Activated naive CD8-positive, alpha-beta T cell treated with anti-CD3 and anti-CD28 coated beads, Interleukin-2, amount 50 U/mL, for 24 hours (primary cell): ENCODE results near the gene RAB5B.

ENCODE experiments used
- ATAC-seq: fragments of 150-1000 bp; cut with Tn5 transposase; one replicate; pipeline ENCODE4 v1.10.0; 2021
- DNase-seq: peaks from one replicate; pipeline ENCODE4 v3.0.0; 2021
- H3K27ac Mint-ChIP-seq: one replicate; pipeline ENCODE4 v1.8.0; 2021; ENCODE audit warnings: mild to moderate bottlenecking, mixed read lengths
- H3K27me3 Mint-ChIP-seq: one replicate; pipeline ENCODE4 v1.8.0; 2021; ENCODE audit warnings: mixed read lengths
- H3K36me3 Mint-ChIP-seq: one replicate; pipeline ENCODE4 v1.8.0; 2021; ENCODE audit warnings: low read depth, mixed read lengths
- H3K4me1 Mint-ChIP-seq: one replicate; pipeline ENCODE4 v1.8.0; 2021; ENCODE audit warnings: mixed read lengths
- H3K4me3 Mint-ChIP-seq: one replicate; pipeline ENCODE4 v1.8.0; 2021; ENCODE audit warnings: mild to moderate bottlenecking, moderate library complexity, mixed read lengths
- H3K9me3 Mint-ChIP-seq: one replicate; pipeline ENCODE4 v1.8.0; 2021; ENCODE audit warnings: mixed read lengths

Gene RAB5B

DNA sequence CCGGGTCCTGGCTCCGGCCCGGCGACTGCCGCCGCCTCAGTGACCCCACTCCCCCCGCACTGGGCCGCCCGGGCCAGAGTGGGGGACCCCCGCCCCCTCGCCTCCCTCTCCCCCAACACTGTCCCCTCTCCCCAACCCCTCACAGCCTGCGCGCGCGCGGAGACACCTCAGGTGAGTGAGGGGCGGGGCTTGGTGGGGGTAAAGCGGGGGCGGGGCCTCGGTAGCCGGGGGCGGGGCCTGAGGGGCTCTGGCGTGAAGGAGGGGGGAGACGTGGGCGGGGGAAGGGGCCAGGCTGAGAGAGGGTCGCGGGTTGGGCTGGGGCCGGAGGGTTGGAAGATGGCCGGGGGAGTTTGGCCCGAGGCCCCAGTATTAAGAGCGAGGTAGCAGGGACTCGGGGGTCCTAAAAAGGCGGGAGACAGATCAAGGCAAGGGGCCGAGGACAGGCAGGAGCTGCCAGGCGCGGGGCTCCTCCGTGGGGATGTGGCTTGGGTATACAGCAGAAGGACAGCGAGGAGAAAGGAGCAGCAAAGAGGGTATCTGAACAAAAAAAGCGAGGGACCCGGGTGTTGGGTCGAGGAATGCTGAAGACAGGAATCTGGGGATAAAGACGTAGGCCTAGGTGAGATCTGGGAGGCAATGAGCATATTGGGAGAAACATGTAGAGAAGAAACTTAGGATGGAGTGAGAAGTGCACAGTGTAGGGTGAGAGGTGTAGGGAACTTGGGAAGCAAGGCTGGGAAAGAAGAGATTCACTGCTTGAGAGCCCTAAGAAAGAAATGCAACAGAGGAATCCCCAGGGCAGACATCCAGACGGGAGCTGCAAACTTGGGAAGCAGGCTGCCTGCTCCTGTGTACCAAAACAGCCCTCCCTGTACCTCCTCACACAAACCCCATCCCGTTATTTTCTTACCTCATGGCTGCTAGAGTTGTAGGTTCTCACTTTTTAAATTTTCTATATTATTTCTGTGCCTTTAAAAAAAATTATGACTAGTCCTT, 34.0 kb downstream of the RAB5B start:
- Mint-ChIP-seq H3K27me3 (no peaks in the 10 kb centered on the region), H3K27ac (peak overlapping the region; percentile 57), H3K4me3 (peak overlapping the region; percentile 77), H3K4me1 (peaks cover 27% of the 10 kb centered on the region), H3K36me3 (no peaks in the 10 kb centered on the region), H3K9me3 (no peaks in the 10 kb centered on the region)
- DNase-seq, result peak; percentile 74
- ATAC-seq, result peak; percentile 57

DNA sequence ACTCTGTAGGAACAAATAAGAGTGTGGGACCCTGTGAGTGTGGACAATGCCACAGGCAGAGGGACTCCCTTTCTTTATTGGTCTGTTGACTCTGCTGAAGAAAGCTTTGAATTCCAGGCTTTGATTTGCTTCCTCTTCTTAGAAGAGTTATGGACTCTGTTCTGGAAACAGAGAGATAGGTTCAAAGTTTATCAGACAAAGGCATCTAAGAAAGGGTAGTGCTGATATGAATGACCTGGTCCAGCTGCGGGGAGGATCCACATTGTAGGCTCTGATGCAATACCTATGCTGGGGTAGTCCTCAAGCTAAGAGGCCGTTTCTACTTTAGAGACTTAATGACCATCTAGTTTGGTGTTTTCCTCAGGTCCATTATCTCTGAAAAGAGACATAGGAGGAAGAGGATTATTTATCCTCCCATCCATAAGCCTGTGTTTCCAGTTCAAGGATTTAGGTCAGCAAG, 36.3 kb downstream of the RAB5B start:
- Mint-ChIP-seq H3K4me1 (peaks cover 28% of the 10 kb centered on the region), H3K27ac (no peak overlapping the region), H3K4me3 (no peak overlapping the region), H3K27me3 (no peaks in the 10 kb centered on the region), H3K9me3 (no peaks in the 10 kb centered on the region), H3K36me3 (no peaks in the 10 kb centered on the region)
- DNase-seq (no peak), ATAC-seq (no peak)

DNA sequence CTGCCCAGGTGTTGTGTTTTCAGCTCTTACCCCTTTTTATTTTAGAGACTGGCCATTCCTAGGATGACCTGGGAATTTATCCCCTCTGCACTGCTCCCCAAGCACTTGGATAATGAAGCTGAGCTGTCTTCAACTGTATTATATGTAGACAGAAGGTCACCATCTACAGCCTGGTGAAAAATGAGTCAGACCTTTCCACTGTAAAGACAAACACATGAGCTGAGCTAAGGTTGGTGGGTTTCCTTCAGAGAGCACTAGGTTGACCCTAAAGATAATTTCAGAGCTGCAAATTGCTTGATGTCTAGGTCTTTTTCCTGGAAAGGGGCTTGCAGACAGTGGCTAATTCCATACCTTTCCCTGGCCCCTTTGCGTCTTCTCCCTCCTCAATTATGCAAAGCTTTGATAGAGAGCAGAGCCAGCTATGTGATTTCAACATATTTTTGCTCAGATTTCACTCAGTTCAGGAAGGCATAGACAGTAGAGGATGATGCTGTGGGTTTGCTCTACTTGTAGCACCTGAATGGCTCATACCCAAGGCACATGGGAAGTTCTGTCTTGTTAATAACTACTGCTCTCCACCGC, 37.7 kb downstream of the RAB5B start:
- H3K4me1 Mint-ChIP-seq, result peaks cover 32% of the 10 kb centered on the region

DNA sequence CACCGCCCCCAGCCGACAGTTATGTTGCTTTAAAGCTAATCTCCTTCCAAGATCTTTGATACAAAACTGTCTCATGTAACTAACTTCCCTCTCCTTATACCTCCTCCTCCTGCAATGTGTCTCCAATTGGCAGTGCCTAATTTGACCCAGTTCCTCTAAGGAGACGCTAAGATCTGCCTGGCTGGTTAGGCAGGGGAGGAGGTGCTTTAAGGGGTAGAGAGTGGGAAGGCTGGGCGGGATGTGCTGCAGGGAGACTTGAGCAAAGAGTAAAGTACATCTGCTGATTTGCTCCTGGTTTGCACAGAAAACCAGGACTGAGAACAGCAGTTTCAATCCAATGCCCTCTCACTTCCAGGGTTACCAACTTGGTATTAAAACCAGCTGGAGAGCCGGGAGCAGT, 39.6 kb downstream of the RAB5B start:
- ATAC-seq (no peak), DNase-seq (no peak)
- Mint-ChIP-seq H3K27ac (no peak overlapping the region), H3K9me3 (no peaks in the 10 kb centered on the region), H3K4me1 (peaks cover 22% of the 10 kb centered on the region), H3K4me3 (no peak overlapping the region), H3K36me3 (peaks cover 1% of the 10 kb centered on the region), H3K27me3 (no peaks in the 10 kb centered on the region)

More for the DNA sequence above, 37.7 kb downstream of the RAB5B start:
- no peaks in the 10 kb centered on the region for H3K9me3 Mint-ChIP-seq
- DNase-seq (no peak), ATAC-seq (peak; percentile 67)
- H3K4me3 Mint-ChIP-seq, result no peak overlapping the region
- H3K27ac Mint-ChIP-seq, result no peak overlapping the region
- H3K27me3 Mint-ChIP-seq, result no peaks in the 10 kb centered on the region
- no peaks in the 10 kb centered on the region for H3K36me3 Mint-ChIP-seq

DNA sequence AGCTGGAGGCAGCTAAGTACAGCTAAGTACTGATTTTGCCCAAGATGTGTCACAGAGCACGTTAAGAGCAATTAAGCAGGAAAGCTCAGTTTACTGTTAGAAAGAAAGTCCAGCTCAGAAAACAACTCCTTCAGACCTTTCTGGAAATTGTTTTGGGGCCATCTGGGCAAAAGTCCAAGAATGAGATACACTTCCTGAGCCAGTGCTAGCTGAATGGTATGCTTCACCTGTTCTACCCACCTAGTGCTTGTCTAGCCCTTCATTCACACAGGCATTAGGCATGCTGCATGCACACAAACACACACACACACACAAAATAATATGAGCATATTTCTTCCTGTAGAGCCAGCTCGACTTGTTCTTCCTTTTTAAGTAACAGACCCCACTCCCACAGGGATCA, 40.3 kb downstream of the RAB5B start:
- Mint-ChIP-seq H3K36me3 (peaks cover 1% of the 10 kb centered on the region), H3K4me3 (no peak overlapping the region), H3K9me3 (no peaks in the 10 kb centered on the region), H3K27ac (no peak overlapping the region), H3K27me3 (no peaks in the 10 kb centered on the region), H3K4me1 (peaks cover 22% of the 10 kb centered on the region)
- ATAC-seq (no peak), DNase-seq (no peak)

DNA sequence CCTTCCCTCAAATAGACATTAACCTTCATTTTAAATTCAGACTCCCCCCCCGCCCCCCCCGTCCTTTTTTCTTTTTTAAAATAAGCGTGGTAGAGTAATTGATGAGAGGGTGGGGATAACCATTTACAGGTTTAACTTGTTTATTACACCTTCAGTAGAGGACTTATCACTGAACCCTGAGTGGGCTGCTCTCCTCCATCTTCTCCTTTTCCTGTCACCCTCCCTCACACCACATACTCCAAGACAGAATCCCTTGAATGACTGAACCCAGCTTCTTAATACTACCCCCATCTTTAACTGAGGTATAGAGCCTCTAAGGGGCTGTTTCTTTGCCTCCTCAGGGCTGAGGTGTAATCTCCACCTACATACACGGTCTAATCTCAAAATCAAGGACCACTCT, 43.3 kb downstream of the RAB5B start:
- no peak for DNase-seq
- H3K4me1 Mint-ChIP-seq, result peaks cover 32% of the 10 kb centered on the region
- peaks cover 1% of the 10 kb centered on the region for H3K36me3 Mint-ChIP-seq
- H3K27ac Mint-ChIP-seq, result no peak overlapping the region
- H3K27me3 Mint-ChIP-seq, result no peaks in the 10 kb centered on the region
- no peak for ATAC-seq
- H3K9me3 Mint-ChIP-seq, result no peaks in the 10 kb centered on the region
- H3K4me3 Mint-ChIP-seq, result no peak overlapping the region

DNA sequence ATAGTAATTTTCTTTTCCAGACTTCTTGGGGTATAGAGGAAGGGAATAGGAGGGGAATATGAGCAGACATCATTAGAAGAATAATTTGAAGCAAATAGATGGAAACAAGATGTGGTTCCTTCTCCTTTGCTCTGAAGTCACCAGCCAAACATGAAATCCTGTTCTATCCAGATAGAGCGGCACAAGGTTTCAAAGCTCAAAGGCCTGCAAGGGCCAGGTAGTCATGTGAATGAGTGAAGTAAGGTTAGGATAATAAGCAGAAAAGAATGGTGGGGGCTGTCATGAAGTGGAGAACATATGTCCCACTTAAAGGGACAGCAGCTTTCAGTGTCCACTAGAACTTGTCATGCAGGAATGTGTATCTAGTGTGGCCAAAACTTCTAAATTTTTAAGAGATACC, 44.5 kb downstream of the RAB5B start:
- Mint-ChIP-seq H3K27me3 (no peaks in the 10 kb centered on the region), H3K27ac (no peak overlapping the region), H3K4me1 (peaks cover 43% of the 10 kb centered on the region), H3K36me3 (peaks cover 1% of the 10 kb centered on the region), H3K4me3 (no peak overlapping the region), H3K9me3 (no peaks in the 10 kb centered on the region)
- ATAC-seq, result no peak
- no peak for DNase-seq

DNA sequence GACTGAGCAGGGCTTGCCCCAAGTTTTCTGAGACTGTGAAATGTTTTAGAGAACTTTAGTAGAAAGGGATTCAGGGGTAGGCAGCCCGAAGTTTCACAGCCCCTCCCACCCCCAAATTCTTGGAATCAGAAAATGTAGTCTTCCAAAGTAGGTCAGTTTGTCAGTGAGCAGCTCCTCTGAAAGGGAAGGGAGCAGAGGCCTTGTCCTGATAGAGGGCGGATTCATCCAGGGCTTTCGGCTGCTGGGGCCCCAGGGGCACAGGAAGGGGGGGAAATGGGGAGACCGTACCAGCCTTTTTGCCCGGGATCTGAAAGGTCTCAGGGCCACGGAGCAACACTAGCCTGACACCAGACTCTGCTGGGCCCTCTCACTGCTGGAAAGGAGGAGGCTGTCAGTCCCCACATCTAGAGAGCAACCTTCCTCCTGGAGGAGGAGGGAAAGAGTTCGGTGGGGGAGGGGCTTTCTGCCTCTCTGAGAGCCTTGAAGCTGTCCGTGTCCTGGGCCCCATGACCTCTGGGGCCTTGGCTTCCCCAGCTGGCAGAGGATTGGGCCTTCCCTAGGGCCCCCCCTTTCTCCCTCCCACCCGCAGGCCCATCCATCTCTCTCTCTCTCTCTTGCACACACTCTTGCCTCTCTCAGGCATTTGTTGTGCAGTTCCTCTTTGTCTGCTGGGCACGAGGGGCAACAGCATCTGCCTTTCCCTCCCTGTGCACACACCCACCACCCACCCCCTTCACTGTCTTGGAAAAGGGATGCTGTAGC, 46.7 kb downstream of the RAB5B start, which contains the start of gene IKZF4:
Gene IKZF4 (plus strand): TSS at position 621 of the 762 bp plus-strand sequence. CDS start 451 bp downstream, outside the sequence.
- peak within 1 kb of the TSS; percentile 88 for H3K27ac Mint-ChIP-seq
- peaks cover 10% of the 10 kb centered on the region for H3K36me3 Mint-ChIP-seq
- no peaks in the 10 kb centered on the region for H3K9me3 Mint-ChIP-seq
- DNase-seq (peak; percentile 36), ATAC-seq (peak; percentile 38)
- H3K4me1 Mint-ChIP-seq, result peaks cover 41% of the 10 kb centered on the region
- H3K4me3 Mint-ChIP-seq, result peak within 1 kb of the TSS; percentile 90
- no peaks in the 10 kb centered on the region for H3K27me3 Mint-ChIP-seq

DNA sequence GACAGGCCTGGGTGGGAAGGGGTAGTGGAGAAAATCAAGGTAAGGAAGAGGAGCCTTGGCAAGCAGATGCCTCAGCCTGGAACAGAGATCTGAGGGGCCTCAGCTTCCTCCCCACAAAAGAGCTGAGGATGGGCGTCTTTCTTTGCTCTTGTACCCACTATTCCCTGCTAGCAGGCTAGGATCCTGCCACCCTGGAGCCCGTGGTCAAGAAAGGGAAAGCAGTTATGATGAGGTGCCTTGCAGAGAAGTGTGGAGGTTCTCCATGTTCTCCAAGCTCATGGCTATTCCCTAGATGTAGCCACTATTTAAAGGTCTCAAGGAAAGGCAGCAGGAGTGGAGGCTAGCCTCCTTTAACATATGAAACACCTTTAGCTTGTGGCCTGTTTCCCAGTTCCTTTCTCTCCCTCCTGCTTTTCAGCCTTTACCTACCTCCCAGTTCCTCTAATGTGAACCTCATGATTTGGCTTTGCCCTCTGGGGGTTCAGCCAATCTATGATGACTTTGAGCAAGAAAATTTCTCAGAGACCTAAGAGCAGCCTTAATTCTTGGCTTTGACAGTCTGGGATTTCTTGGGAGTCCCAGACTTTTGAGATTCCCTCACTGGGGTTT, 48.1 kb downstream of the RAB5B start:
- peaks cover 10% of the 10 kb centered on the region for H3K36me3 Mint-ChIP-seq
- H3K4me3 Mint-ChIP-seq, result peak overlapping the region; percentile 90
- ATAC-seq (no peak), DNase-seq (no peak)
- H3K27me3 Mint-ChIP-seq, result no peaks in the 10 kb centered on the region
- no peaks in the 10 kb centered on the region for H3K9me3 Mint-ChIP-seq
- H3K27ac Mint-ChIP-seq, result peak overlapping the region; percentile 88
- H3K4me1 Mint-ChIP-seq, result peaks cover 37% of the 10 kb centered on the region

DNA sequence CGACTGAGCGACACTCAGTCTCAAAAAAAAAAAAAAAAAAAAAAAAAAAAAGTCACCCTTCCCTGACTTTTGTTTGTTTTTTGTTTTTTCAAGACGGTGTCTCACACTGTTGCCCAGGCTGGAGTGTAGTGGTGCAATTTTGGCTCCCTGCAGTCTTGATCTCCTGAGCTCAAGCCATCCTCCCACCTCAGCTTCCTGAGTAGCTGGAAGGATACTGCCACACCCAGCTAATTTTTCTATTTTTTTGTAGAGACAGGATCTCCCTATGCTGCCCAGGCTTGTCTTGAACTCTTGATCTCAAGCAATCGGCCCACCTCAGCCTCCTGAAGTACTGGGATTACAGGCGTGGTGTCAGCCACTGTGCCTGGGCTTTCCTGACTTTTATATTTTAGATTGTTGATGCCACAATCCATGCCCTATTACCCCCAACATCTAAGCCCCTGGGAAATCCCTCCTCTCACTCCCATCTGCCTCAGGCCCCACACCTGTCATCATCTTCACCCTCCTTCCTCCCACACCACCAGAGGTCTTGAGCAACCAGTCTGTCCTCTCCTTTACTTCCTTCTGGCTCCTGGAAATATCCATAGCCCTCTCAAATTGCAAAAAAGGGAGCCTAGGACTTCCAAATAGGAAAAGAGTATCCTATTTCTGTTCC, 54.8 kb downstream of the RAB5B start:
- DNase-seq (no peak), ATAC-seq (no peak)
- Mint-ChIP-seq H3K4me3 (no peak overlapping the region), H3K36me3 (peaks cover 56% of the 10 kb centered on the region), H3K4me1 (peaks cover 50% of the 10 kb centered on the region), H3K27ac (peak overlapping the region; percentile 32), H3K27me3 (no peaks in the 10 kb centered on the region), H3K9me3 (no peaks in the 10 kb centered on the region)

DNA sequence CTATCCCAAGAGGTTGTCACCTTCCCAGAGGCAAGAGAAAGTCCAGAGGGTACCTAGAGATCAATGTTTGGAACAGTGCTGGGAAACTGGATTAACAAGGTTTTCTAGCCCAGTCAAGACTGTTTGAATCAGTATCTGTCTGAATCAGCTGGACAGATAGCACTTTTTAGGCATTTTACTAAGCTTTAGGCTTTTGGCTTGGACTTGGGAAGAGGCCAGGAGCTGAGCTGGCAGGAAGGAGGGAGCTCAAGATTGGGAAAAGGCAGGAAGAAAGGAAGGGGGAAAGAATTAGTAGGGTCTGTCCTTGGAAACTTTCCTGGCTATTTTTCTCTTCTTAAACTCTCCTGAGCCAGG, 55.3 kb downstream of the RAB5B start:
- H3K4me1 Mint-ChIP-seq, result peaks cover 53% of the 10 kb centered on the region
- no peaks in the 10 kb centered on the region for H3K9me3 Mint-ChIP-seq
- no peaks in the 10 kb centered on the region for H3K27me3 Mint-ChIP-seq
- ATAC-seq, result no peak
- H3K27ac Mint-ChIP-seq, result peak overlapping the region; percentile 32
- H3K4me3 Mint-ChIP-seq, result no peak overlapping the region
- H3K36me3 Mint-ChIP-seq, result peaks cover 56% of the 10 kb centered on the region
- DNase-seq, result no peak

DNA sequence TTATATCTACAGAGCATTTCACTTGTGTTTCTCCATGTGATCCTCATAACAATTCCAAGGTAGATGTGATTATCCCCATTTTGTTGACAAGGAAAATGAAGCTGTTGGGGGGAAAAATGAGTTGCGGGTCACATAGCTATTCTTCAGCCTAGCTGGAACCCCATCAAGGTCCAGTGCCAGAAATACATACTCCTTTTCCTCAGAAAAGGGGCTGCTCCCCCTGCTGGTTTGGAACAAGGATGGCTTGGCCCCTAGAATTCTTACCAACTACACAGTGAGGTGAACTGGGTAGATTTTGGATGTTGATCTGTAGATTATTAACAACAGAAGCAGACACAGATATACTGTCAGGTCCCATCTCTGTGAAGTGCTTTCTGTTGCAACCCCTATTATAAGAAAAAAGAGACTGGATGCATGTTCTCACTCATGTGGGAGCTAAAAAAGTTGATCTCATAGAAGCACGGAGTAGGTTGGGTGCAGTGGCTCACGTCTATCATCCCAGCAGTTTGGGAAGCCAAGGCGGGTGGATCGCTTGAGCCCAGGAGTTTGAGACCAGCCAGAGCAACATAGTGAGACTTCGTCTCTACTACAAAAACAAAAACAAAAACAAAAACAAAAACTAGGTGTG, 55.9 kb downstream of the RAB5B start:
- Mint-ChIP-seq H3K27me3 (no peaks in the 10 kb centered on the region), H3K36me3 (peaks cover 62% of the 10 kb centered on the region), H3K9me3 (no peaks in the 10 kb centered on the region), H3K4me1 (peaks cover 59% of the 10 kb centered on the region), H3K27ac (no peak overlapping the region), H3K4me3 (no peak overlapping the region)
- ATAC-seq (no peak), DNase-seq (peak; percentile 46)

DNA sequence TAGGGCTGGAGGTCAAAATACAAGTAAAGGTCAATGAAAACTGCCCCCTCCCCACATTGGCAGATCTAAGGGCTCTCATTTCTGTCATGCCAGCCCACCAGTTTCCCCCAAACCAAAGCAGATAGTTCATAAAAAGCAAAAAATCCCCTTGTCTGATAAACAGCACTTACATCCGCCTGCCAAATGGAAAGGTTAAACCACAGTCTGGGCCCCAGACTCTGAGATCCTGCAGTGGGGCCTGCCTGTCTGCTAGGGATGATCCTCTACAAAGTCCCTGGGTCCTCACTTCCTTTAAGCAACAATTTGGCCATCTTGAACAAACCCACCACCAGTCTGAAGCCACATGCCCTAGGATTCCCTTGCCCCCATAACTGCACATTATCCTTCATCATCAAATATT, 58.1 kb downstream of the RAB5B start:
- peak overlapping the region; percentile 65 for H3K4me3 Mint-ChIP-seq
- ATAC-seq (peak; percentile 65), DNase-seq (peak; percentile 48)
- peaks cover 71% of the 10 kb centered on the region for H3K36me3 Mint-ChIP-seq
- H3K4me1 Mint-ChIP-seq, result peaks cover 78% of the 10 kb centered on the region
- H3K27ac Mint-ChIP-seq, result peak overlapping the region; percentile 89
- no peaks in the 10 kb centered on the region for H3K27me3 Mint-ChIP-seq
- no peaks in the 10 kb centered on the region for H3K9me3 Mint-ChIP-seq
